ENCODE measurements around the gene PARD6A. TPM values are rescaled to one million over a fixed set of nuclear protein-coding genes. Genes with fewer than 3 reads are reported as not detected.

The PARD6A gene
- total and polyA plus RNA-seq, 2 of the 4 experiments (the other 2 are of a cell fraction): 0.36 to 0.55 TPM

DNA sequence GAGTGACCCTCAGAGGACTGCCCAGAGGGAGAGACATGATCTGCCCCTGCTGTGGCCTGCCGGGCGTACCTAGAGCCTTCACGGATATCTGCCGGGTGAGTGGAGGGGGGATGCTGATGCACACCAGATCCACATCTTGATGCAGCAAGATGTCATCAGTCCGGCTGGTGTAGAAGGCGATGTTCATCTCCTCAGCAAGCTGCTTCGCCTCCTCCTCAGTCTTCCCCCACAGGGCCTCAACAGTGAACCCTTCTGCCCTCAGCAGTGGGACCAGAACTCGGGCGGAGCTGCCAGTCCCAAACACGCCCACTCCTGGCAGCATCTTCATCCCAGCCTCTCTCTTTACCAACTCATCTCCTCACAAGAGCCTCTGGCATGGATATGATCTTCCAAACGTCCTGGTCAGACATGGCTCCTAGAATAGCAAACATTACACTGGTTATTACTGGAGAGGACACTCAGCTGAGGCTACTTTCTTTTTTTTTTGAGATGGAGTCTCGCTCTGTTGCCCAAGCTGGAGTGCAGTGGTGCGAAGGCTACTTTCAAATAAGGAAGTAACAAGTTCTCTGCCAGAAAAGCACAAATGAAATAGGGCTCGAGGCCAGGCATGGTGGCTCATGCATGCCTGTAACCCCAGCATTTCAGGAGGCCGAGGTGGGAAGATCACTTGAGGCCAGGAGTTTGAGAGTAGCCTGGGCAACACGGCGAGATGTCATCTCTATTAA is 24.8 kb downstream of the PARD6A start:
- H2BK20ac ChIP-seq (ENCODE audit: low read depth, low read length): no peak overlapping the region
- in situ Hi-C loops (cut with MboI; ENCODE audit: low sequenced_read_pairs) (no loop called here), intact Hi-C loops (cut with micrococcal nuclease) (no loop called here), dilution Hi-C loops (cut with HindIII; ENCODE audit: low sequenced_read_pairs, unreplicated experiment) (no loop called here)
- H4K8ac ChIP-seq (ENCODE audit: low read depth in 2 of 2, low read length in 2 of 2): no peak overlapping the region
- peaks cover 8 to 36% of the 10 kb centered on the region in 2 experiments; a peak in 3 of 4 replicates for H3K79me1 ChIP-seq (ENCODE audit: low read depth in 1 of 2, low read length in 2 of 2)
- H2BK5ac ChIP-seq (ENCODE audit: low read depth, low read length, poor library complexity, severe bottlenecking): no peak overlapping the region
- DNase-seq: no peak
- H2BK15ac ChIP-seq (ENCODE audit: low read depth, low read length): no peak overlapping the region
- peaks cover 2% of the 10 kb centered on the region; the same call in 1 of the 2 replicates for H3K4me1 ChIP-seq (ENCODE audit: control insufficient read depth, insufficient read depth, low read length)
- H3K23ac ChIP-seq (ENCODE audit: low read depth, low read length): no peak overlapping the region
- H3K4ac ChIP-seq (ENCODE audit: low read depth, low read length): no peak overlapping the region
- H3K36me3 ChIP-seq (ENCODE audit: control insufficient read depth, insufficient read depth, low read length): peaks cover 17% of the 10 kb centered on the region
- H3K18ac ChIP-seq (ENCODE audit: low read depth, low read length): no peak overlapping the region
- no peaks in the 10 kb centered on the region for H3K9me3 ChIP-seq (ENCODE audit: control insufficient read depth, insufficient read depth, low read length)
- no peaks in the 10 kb centered on the region for H4K20me1 ChIP-seq (ENCODE audit: insufficient read depth, low read length)
- ChIA-PET POLR2A (ENCODE audit: unreplicated experiment) (no interaction called here), CTCF (no interaction called here)
- no peak for ATAC-seq (ENCODE audit: low read depth)
- H3K9ac ChIP-seq (ENCODE audit: low read depth, low read length): no peak overlapping the region
- H3K4me2 ChIP-seq (ENCODE audit: low read depth, low read length): no peak overlapping the region
- peaks cover 10% of the 10 kb centered on the region for H3K9me1 ChIP-seq (ENCODE audit: insufficient read depth, low read length)
- H2AK5ac ChIP-seq (ENCODE audit: low read depth, low read length): no peak overlapping the region
- H4K5ac ChIP-seq (ENCODE audit: low read depth, low read length): no peak overlapping the region
- 80% methylated on average over 4 of the region's 17 CpGs; no CpG with 5 or more reads in 1 of the 2 experiments for WGBS, 2 experiments (ENCODE audit: extremely low coverage in 2 of 2, insufficient read length in 1 of 2)
- H2BK120ac ChIP-seq (ENCODE audit: low read depth, low read length): no peak overlapping the region
- H3K27me3 ChIP-seq (ENCODE audit: control insufficient read depth, insufficient read depth, low read length): no peaks in the 10 kb centered on the region
- no peak overlapping the region for H2AFZ ChIP-seq (replicated peaks; ENCODE audit: low read length, poor library complexity)
- H3K27ac ChIP-seq (ENCODE audit: insufficient read depth, low read length): no peak overlapping the region
- H3K14ac ChIP-seq (replicated peaks; ENCODE audit: low read depth, low read length): no peak overlapping the region
- no peak overlapping the region for H3K4me3 ChIP-seq (ENCODE audit: insufficient read depth, low read depth, low read length)
- TF ChIP-seq RCOR1 (IDR thresholded peaks at IDR 0.05; ENCODE audit: insufficient replicate concordance, low read length) (no peak), NFE2L2 (IDR thresholded peaks at IDR 0.05; ENCODE audit: low read depth, low read length) (no peak), FOS (IDR thresholded peaks at IDR 0.05; ENCODE audit: low read depth, low read length) (no peak), RFX5 (IDR thresholded peaks at IDR 0.05; ENCODE audit: low read depth, low read length) (no peak), POLR2A (IDR thresholded peaks at IDR 0.05; ENCODE audit: low read depth, low read length) (no peak), MAFK (IDR thresholded peaks at IDR 0.05; ENCODE audit: low read depth, low read length) (no peak), CEBPB (IDR thresholded peaks at IDR 0.05; ENCODE audit: low read depth, low read length) (no peak), BHLHE40 (IDR thresholded peaks at IDR 0.05; ENCODE audit: low read depth, low read length) (no peak), RAD21 (IDR thresholded peaks at IDR 0.05; ENCODE audit: low read length) (no peak), MXI1 (IDR thresholded peaks at IDR 0.05; ENCODE audit: borderline replicate concordance, low read depth, low read length) (no peak), MAZ (IDR thresholded peaks at IDR 0.05; ENCODE audit: borderline replicate concordance, low read depth, low read length) (no peak), CHD1 (IDR thresholded peaks at IDR 0.05; ENCODE audit: low read depth, low read length) (no peak), SMC3 (IDR thresholded peaks at IDR 0.05; ENCODE audit: low read depth, low read length) (no peak)
- TF ChIP-seq, protein P1, sequence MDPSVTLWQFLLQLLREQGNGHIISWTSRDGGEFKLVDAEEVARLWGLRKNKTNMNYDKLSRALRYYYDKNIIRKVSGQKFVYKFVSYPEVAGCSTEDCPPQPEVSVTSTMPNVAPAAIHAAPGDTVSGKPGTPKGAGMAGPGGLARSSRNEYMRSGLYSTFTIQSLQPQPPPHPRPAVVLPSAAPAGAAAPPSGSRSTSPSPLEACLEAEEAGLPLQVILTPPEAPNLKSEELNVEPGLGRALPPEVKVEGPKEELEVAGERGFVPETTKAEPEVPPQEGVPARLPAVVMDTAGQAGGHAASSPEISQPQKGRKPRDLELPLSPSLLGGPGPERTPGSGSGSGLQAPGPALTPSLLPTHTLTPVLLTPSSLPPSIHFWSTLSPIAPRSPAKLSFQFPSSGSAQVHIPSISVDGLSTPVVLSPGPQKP (IDR thresholded peaks at IDR 0.05; ENCODE audit: borderline replicate concordance, low read depth, low read length): no peak
- TF ChIP-seq, protein P2, sequence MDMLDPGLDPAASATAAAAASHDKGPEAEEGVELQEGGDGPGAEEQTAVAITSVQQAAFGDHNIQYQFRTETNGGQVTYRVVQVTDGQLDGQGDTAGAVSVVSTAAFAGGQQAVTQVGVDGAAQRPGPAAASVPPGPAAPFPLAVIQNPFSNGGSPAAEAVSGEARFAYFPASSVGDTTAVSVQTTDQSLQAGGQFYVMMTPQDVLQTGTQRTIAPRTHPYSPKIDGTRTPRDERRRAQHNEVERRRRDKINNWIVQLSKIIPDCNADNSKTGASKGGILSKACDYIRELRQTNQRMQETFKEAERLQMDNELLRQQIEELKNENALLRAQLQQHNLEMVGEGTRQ (IDR thresholded peaks at IDR 0.05; ENCODE audit: low read depth, low read length): no peak
- TF ChIP-seq, protein P3, sequence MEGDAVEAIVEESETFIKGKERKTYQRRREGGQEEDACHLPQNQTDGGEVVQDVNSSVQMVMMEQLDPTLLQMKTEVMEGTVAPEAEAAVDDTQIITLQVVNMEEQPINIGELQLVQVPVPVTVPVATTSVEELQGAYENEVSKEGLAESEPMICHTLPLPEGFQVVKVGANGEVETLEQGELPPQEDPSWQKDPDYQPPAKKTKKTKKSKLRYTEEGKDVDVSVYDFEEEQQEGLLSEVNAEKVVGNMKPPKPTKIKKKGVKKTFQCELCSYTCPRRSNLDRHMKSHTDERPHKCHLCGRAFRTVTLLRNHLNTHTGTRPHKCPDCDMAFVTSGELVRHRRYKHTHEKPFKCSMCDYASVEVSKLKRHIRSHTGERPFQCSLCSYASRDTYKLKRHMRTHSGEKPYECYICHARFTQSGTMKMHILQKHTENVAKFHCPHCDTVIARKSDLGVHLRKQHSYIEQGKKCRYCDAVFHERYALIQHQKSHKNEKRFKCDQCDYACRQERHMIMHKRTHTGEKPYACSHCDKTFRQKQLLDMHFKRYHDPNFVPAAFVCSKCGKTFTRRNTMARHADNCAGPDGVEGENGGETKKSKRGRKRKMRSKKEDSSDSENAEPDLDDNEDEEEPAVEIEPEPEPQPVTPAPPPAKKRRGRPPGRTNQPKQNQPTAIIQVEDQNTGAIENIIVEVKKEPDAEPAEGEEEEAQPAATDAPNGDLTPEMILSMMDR (conservative IDR thresholded peaks at IDR 0.05; ENCODE audit: low read depth, low read length): no peak
- BruUV-seq (replicated peaks): no TSS peak
- H3K56ac ChIP-seq (ENCODE audit: extremely low read depth, insufficient read depth, low read length): no peak overlapping the region
- H2AK9ac ChIP-seq (replicated peaks; ENCODE audit: low read depth, low read length, poor library complexity): no peak overlapping the region
- no peak overlapping the region for H4K91ac ChIP-seq (ENCODE audit: insufficient read depth, low read depth, low read length)

All from IMR-90 (cell line).